DMS153 treated with DMSO at 0.1 percent for 48 hours (cell line): Measurements from ENCODE around the gene NSUN2.
"Not testable (repeated sequence)": the region's sequence is repeated elsewhere in the genome, so short reads cannot be mapped to it uniquely, and the experiment has no call there.

ENCODE experiments used
- DNase-seq: peaks from one replicate; lab custom pipeline; 2025; ENCODE audit not compliant: unreplicated experiment; lab: John Stamatoyannopoulos, UW

NSUN2 gene

GRCh38 chr5:6584727-6585126 lies 48.1 kb downstream of the NSUN2 start:
- DNase-seq = no peak

- no peak for DNase-seq
Measured at GRCh38 chr5:6584101-6584645, 48.7 kb downstream of the NSUN2 start.

GRCh38 chr5:6583049-6583880 lies 49.6 kb downstream of the NSUN2 start:
- DNase-seq = peak; percentile 79

- peak; percentile 62 for DNase-seq
Measured at GRCh38 chr5:6582507-6583048, 50.3 kb downstream of the NSUN2 start.

GRCh38 chr5:6581559-6582426 lies 51.1 kb downstream of the NSUN2 start:
- DNase-seq = no peak

- no peak for DNase-seq
Measured at GRCh38 chr5:6581090-6581489, 51.8 kb downstream of the NSUN2 start.

- DNase-seq = no peak
Measured at GRCh38 chr5:6579535-6579934, 53.3 kb downstream of the NSUN2 start.

- no peak for DNase-seq
Measured at GRCh38 chr5:6578676-6579343, 54.0 kb downstream of the NSUN2 start.

GRCh38 chr5:6576861-6577501 lies 55.9 kb downstream of the NSUN2 start:
- DNase-seq = peak; percentile 78

GRCh38 chr5:6574537-6575245 lies 58.2 kb downstream of the NSUN2 start:
- peak; percentile 41 for DNase-seq

GRCh38 chr5:6574111-6574510 lies 58.7 kb downstream of the NSUN2 start:
- DNase-seq = no peak

- DNase-seq = no peak
Measured at GRCh38 chr5:6573651-6574101, 59.2 kb downstream of the NSUN2 start.

- no peak for DNase-seq
Measured at GRCh38 chr5:6572825-6573380, 59.9 kb downstream of the NSUN2 start.

GRCh38 chr5:6572086-6572824 lies 60.6 kb downstream of the NSUN2 start:
- no peak for DNase-seq

- DNase-seq = not testable (repeated sequence)
Measured at GRCh38 chr5:6571607-6572006, 61.2 kb downstream of the NSUN2 start.

- DNase-seq = no peak
Measured at GRCh38 chr5:6570530-6570929, 62.3 kb downstream of the NSUN2 start.

GRCh38 chr5:6568889-6569288 lies 64.0 kb downstream of the NSUN2 start:
- no peak for DNase-seq

- no peak for DNase-seq
Measured at GRCh38 chr5:6568383-6568782, 64.5 kb downstream of the NSUN2 start.

- no peak for DNase-seq
Measured at GRCh38 chr5:6567835-6568234, 65.0 kb downstream of the NSUN2 start.
